Natural killer cell (primary cell): ENCODE results near the gene GKN1. TPM values are rescaled to one million over a fixed set of nuclear protein-coding genes. Genes with fewer than 3 reads are reported as not detected.

ENCODE experiments used
- ATAC-seq, 3 donors: fragments of 150-1000 bp in 2 of 3; fragments of 200-7000 bp in 1 of 3; cut with Tn5 transposase; 1 replicate in 1 of 3; 2 replicates in 2 of 3; pipeline ENCODE4 v1.10.0; 2021; ENCODE audit warnings: mild to moderate bottlenecking in 2 of 3, moderate library complexity in 2 of 3
- DNase-seq, 2 donors: peaks; one replicate each; pipeline versions ENCODE4 v3.0.0 to v3.0.0-alpha.2; 2013 to 2021; ENCODE audit warnings: mixed read lengths in 1 of 2
- H3K27ac ChIP-seq: one replicate; pipeline ENCODE4 v1.5.1; 2013; ENCODE audit warnings: mild to moderate bottlenecking, low read length
- H3K27me3 ChIP-seq: one replicate; pipeline ENCODE4 v1.6.1; 2013; ENCODE audit warnings: low read length; ENCODE audit not compliant: control insufficient read depth, insufficient read depth
- H3K36me3 ChIP-seq: one replicate; pipeline ENCODE4 v1.6.1; 2013; ENCODE audit warnings: low read length; ENCODE audit not compliant: control insufficient read depth, insufficient read depth
- H3K4me1 ChIP-seq: one replicate; pipeline ENCODE4 v1.6.1; 2013; ENCODE audit warnings: low read length; ENCODE audit not compliant: control insufficient read depth, insufficient read depth
- H3K4me3 ChIP-seq: one replicate; pipeline ENCODE4 v1.5.1; 2013; ENCODE audit warnings: low read length
- H3K9me3 ChIP-seq: one replicate; pipeline ENCODE4 v1.6.1; 2013; ENCODE audit warnings: low read length; ENCODE audit not compliant: control insufficient read depth, insufficient read depth
- H3K27ac Mint-ChIP-seq, 2 donors: one replicate each; pipeline ENCODE4 v1.8.0; 2022; ENCODE audit warnings: mild to moderate bottlenecking in 2 of 2, mixed read lengths in 2 of 2, moderate library complexity in 1 of 2
- H3K27me3 Mint-ChIP-seq, 2 donors: one replicate each; pipeline ENCODE4 v1.8.0; 2022; ENCODE audit warnings: low read depth in 2 of 2, mixed read lengths in 2 of 2
- H3K36me3 Mint-ChIP-seq: one replicate; pipeline ENCODE4 v1.8.0; 2022; ENCODE audit warnings: mixed read lengths
- H3K4me1 Mint-ChIP-seq, 2 donors: one replicate each; pipeline ENCODE4 v1.8.0; 2022; ENCODE audit warnings: mixed read lengths in 2 of 2
- H3K4me3 Mint-ChIP-seq: one replicate; pipeline ENCODE4 v1.8.0; 2022; ENCODE audit warnings: mild to moderate bottlenecking, moderate library complexity, mixed read lengths
- H3K9me3 Mint-ChIP-seq, 2 donors: one replicate each; pipeline ENCODE4 v1.8.0; 2022; ENCODE audit warnings: mixed read lengths in 2 of 2
- WGBS: methylation state at CpG from one replicate; pipeline ENCODE4 v1.1.7; 2013; ENCODE audit warnings: missing lambda C conversion rate; ENCODE audit not compliant: insufficient coverage; 5-methylcytosine and 5-hydroxymethylcytosine counted together
- intact Hi-C: fragments of 100-400 bp; cut with micrococcal nuclease; formaldehyde crosslinking; loops from one replicate; pipeline ENCODE4 v1.14.2; 2022
- total RNA-seq, 4 donors: library from RNA; stranded (reverse); fragments of 120-200 nt in 1 of 4; gene quantifications; one replicate each; pipeline versions ENCODE4 v1.2.3 to v1.2.4, GENCODE V29; 2013 to 2022
- TF ChIP-seq, protein P1 (sequence below): fragments of 200-600 bp; IDR thresholded peaks from one replicate; pipeline ENCODE4 v1.8.0; 2022; ENCODE audit warnings: antibody characterized with exemption

The GKN1 gene
- total RNA-seq, 3 donors from 2014 or later (not counting 1 experiment from before 2014, with no cell fraction given) = not detected

- H3K4me1 Mint-ChIP-seq = no peaks in the 10 kb centered on the region
- Histone ChIP-seq H3K36me3 (no peaks in the 10 kb centered on the region), H3K27me3 (peaks cover 2% of the 10 kb centered on the region), H3K9me3 (no peaks in the 10 kb centered on the region), H3K4me1 (no peaks in the 10 kb centered on the region), H3K27ac (no peak overlapping the region), H3K4me3 (no peak overlapping the region)
- H3K9me3 Mint-ChIP-seq = peaks cover 0 to 4% of the 10 kb centered on the region in 2 donors
- intact Hi-C loops = no loop called here
- TF ChIP-seq, protein P1, sequence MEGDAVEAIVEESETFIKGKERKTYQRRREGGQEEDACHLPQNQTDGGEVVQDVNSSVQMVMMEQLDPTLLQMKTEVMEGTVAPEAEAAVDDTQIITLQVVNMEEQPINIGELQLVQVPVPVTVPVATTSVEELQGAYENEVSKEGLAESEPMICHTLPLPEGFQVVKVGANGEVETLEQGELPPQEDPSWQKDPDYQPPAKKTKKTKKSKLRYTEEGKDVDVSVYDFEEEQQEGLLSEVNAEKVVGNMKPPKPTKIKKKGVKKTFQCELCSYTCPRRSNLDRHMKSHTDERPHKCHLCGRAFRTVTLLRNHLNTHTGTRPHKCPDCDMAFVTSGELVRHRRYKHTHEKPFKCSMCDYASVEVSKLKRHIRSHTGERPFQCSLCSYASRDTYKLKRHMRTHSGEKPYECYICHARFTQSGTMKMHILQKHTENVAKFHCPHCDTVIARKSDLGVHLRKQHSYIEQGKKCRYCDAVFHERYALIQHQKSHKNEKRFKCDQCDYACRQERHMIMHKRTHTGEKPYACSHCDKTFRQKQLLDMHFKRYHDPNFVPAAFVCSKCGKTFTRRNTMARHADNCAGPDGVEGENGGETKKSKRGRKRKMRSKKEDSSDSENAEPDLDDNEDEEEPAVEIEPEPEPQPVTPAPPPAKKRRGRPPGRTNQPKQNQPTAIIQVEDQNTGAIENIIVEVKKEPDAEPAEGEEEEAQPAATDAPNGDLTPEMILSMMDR = no peak
- H3K4me3 Mint-ChIP-seq = no peak overlapping the region
- ATAC-seq (no peak), DNase-seq (no peak)
- peaks cover 37 to 68% of the 10 kb centered on the region in 2 donors for H3K27me3 Mint-ChIP-seq
- H3K36me3 Mint-ChIP-seq = peaks cover 4% of the 10 kb centered on the region
- H3K27ac Mint-ChIP-seq = no peak overlapping the region
Measured at GRCh38 chr2:69001879-69002278, 27.4 kb downstream of the GKN1 start.

DNA sequence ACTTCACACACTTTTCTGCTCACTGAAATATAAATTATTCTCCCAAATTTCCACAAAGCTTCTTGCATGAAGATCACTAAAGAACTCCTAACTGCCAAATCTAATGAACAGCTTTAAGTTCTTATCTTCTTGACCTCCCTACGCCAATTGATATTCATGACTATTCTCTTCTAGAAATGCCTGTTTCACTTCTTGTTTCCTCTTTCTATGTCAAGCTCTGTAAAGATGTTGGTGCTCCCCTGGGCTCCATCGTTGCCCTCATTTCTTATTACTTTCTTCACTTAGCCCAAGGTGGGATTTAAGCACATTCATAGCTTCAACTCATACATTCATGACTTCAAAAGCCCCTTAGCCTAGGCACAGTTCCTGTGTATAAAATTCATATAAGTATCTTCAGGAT is 29.3 kb downstream of the GKN1 start:
- Mint-ChIP-seq H3K9me3 (peaks cover 0 to 4% of the 10 kb centered on the region in 2 donors), H3K4me3 (no peak overlapping the region), H3K36me3 (peaks cover 4% of the 10 kb centered on the region), H3K27me3 (peaks cover 31 to 60% of the 10 kb centered on the region in 2 donors), H3K27ac (no peak overlapping the region), H3K4me1 (no peaks in the 10 kb centered on the region)
- 68% methylated on average over 2 of the region's 2 CpGs for WGBS
- H3K4me1 ChIP-seq = no peaks in the 10 kb centered on the region
- no peaks in the 10 kb centered on the region for H3K36me3 ChIP-seq
- TF ChIP-seq, protein P1 = no peak
- H3K27me3 ChIP-seq = peaks cover 2% of the 10 kb centered on the region
- no peak overlapping the region for H3K4me3 ChIP-seq
- no peak for ATAC-seq
- intact Hi-C loops = no loop called here
- DNase-seq = no peak
- no peak overlapping the region for H3K27ac ChIP-seq
- no peaks in the 10 kb centered on the region for H3K9me3 ChIP-seq

GRCh38 chr2:69007169-69007568 is 32.7 kb downstream of the GKN1 start:
- H3K4me1 Mint-ChIP-seq = no peaks in the 10 kb centered on the region
- peaks cover 24 to 34% of the 10 kb centered on the region in 2 donors for H3K27me3 Mint-ChIP-seq
- Histone ChIP-seq H3K4me3 (no peak overlapping the region), H3K36me3 (no peaks in the 10 kb centered on the region), H3K9me3 (no peaks in the 10 kb centered on the region), H3K4me1 (no peaks in the 10 kb centered on the region), H3K27ac (no peak overlapping the region), H3K27me3 (peaks cover 2% of the 10 kb centered on the region)
- ATAC-seq (no peak), DNase-seq (no peak)
- H3K36me3 Mint-ChIP-seq = peaks cover 1% of the 10 kb centered on the region
- peaks cover 0 to 4% of the 10 kb centered on the region in 2 donors for H3K9me3 Mint-ChIP-seq
- H3K27ac Mint-ChIP-seq = no peak overlapping the region
- H3K4me3 Mint-ChIP-seq = no peak overlapping the region
- TF ChIP-seq, protein P1 = no peak
- intact Hi-C loops = no loop called here

GRCh38 chr2:69007603-69008002 is 33.2 kb downstream of the GKN1 start:
- no peak overlapping the region for H3K27ac ChIP-seq
- Mint-ChIP-seq H3K36me3 (no peaks in the 10 kb centered on the region), H3K27me3 (peaks cover 24 to 34% of the 10 kb centered on the region in 2 donors), H3K9me3 (peaks cover 0 to 4% of the 10 kb centered on the region in 2 donors), H3K27ac (no peak overlapping the region), H3K4me3 (no peak overlapping the region), H3K4me1 (peaks cover 3% of the 10 kb centered on the region in 2 donors)
- H3K36me3 ChIP-seq = no peaks in the 10 kb centered on the region
- H3K9me3 ChIP-seq = no peaks in the 10 kb centered on the region
- ATAC-seq (no peak), DNase-seq (no peak)
- peaks cover 2% of the 10 kb centered on the region for H3K4me1 ChIP-seq
- H3K4me3 ChIP-seq = no peak overlapping the region
- TF ChIP-seq, protein P1 = no peak
- H3K27me3 ChIP-seq = peaks cover 7% of the 10 kb centered on the region
- intact Hi-C loops = no loop called here
